OCI-LY3 (cell line): ENCODE results near the gene CCDC6.

ENCODE experiments used
- EZH2phosphoT487 ChIP-seq: fragments of 200-600 bp; shearing (Covaris generic); IDR thresholded peaks from 2 replicates; pipeline ENCODE4 v1.6.1; 2018; ENCODE audit warnings: antibody characterized with exemption, mixed run types, low read depth
- TF ChIP-seq, protein P1 (sequence below): fragments of 200-600, 300-600 bp; sonication (generic); IDR thresholded peaks from 2 replicates; pipeline ENCODE4 v1.5.1; 2014; ENCODE audit warnings: antibody characterized with exemption, low read length, low read depth

DNA sequence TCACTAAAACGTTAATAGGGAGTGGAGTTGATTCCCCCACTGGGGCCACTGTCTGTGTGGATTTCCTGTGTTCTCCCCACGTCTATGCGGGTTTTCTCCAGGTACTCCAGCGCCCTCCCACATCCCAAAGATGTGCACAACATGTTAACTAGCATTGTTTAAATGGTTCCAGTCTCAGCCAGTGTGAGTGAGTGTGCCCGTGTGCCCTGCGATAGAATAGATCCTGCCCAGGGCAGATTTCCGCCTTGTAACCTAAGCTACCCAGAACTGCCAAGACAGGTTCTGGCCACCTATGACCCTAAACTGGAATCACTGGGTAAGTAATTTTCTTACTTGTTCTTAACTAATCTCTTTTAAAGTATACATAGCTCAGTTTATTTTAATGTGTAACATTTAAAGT, 58.5 kb downstream of the CCDC6 start:
- TF ChIP-seq, protein P1, sequence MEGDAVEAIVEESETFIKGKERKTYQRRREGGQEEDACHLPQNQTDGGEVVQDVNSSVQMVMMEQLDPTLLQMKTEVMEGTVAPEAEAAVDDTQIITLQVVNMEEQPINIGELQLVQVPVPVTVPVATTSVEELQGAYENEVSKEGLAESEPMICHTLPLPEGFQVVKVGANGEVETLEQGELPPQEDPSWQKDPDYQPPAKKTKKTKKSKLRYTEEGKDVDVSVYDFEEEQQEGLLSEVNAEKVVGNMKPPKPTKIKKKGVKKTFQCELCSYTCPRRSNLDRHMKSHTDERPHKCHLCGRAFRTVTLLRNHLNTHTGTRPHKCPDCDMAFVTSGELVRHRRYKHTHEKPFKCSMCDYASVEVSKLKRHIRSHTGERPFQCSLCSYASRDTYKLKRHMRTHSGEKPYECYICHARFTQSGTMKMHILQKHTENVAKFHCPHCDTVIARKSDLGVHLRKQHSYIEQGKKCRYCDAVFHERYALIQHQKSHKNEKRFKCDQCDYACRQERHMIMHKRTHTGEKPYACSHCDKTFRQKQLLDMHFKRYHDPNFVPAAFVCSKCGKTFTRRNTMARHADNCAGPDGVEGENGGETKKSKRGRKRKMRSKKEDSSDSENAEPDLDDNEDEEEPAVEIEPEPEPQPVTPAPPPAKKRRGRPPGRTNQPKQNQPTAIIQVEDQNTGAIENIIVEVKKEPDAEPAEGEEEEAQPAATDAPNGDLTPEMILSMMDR: no peak
- no peak for TF ChIP-seq EZH2phosphoT487
